Heart right ventricle (tissue), 16 donors: ENCODE data around the gene FBXO38. TPM values are rescaled to one million over a fixed set of nuclear protein-coding genes. Genes with fewer than 3 reads are reported as not detected.

Experiments
- ATAC-seq, 8 donors: fragments of 200-7000 bp; cut with Tn5 transposase; one replicate each; pipeline ENCODE4 v1.9.1; 2020; ENCODE audit warnings: mild to moderate bottlenecking in 8 of 8, moderate library complexity in 8 of 8, moderate number of reproducible peaks in 1 of 8
- DNase-seq, 2 donors: peaks; one replicate each; pipeline ENCODE4 v3.0.0-alpha.2; 2020
- H3K27ac ChIP-seq, 10 donors: fragments of 200-600 bp; sonication (generic) in 2 of 10; one replicate each; pipeline versions ENCODE4 v1.5.0 to v1.8.0; 2020 to 2022; ENCODE audit warnings: mild to moderate bottlenecking in 3 of 10
- H3K27me3 ChIP-seq, 7 donors: fragments of 200-600 bp; one replicate each; pipeline ENCODE4 v1.8.0; 2021 to 2022; ENCODE audit warnings: mild to moderate bottlenecking in 2 of 7
- H3K36me3 ChIP-seq, 9 donors: fragments of 200-600 bp; sonication (generic) in 1 of 9; one replicate each; pipeline versions ENCODE4 v1.5.0 to v1.8.0; 2020 to 2022; ENCODE audit warnings: mild to moderate bottlenecking in 2 of 9
- H3K4me1 ChIP-seq, 9 donors: fragments of 200-600 bp; sonication (generic) in 1 of 9; one replicate each; pipeline versions ENCODE4 v1.5.0 to v1.8.0; 2020 to 2022; ENCODE audit warnings: mild to moderate bottlenecking in 4 of 9
- H3K4me3 ChIP-seq, 10 donors: fragments of 200-600 bp; sonication (generic) in 2 of 10; one replicate each; pipeline versions ENCODE4 v1.5.0 to v1.8.0; 2020 to 2022; ENCODE audit warnings: mild to moderate bottlenecking in 7 of 10, moderate library complexity in 2 of 10
- H3K9me3 ChIP-seq, 11 donors: fragments of 200-600 bp in 10 of 11; sonication (generic) in 2 of 11; one replicate each; pipeline versions ENCODE4 v1.5.0 to v1.8.0; 2013 to 2022; ENCODE audit warnings: mild to moderate bottlenecking in 2 of 11, control low read depth in 1 of 11, moderate library complexity in 1 of 11
- CTCF ChIP-seq, 9 donors: fragments of 200-600 bp; sonication (generic) in 2 of 9; IDR thresholded peaks; one replicate each; pipeline versions ENCODE4 v1.5.0 to v1.8.0; 2021 to 2022; ENCODE audit warnings: antibody characterized with exemption in 9 of 9, mild to moderate bottlenecking in 5 of 9, moderate library complexity in 1 of 9
- WGBS, 2 donors: extraction: QIAGEN DNeasy Blood & Tissue Kit; methylation state at CpG; one replicate each; pipeline ENCODE4 v1.1.7; 2013; ENCODE audit warnings: inconsistent platforms in 1 of 2; 5-methylcytosine and 5-hydroxymethylcytosine counted together
- intact Hi-C, 10 donors: fragments of 100-400 bp; cut with DNase I; formaldehyde crosslinking; loops; one replicate each; pipeline versions ENCODE4 v1.11.1 to v1.14.2; 2022
- polyA plus RNA-seq, 2 donors: library from polyadenylated mRNA; stranded (reverse); fragments of 200-250 nt; gene quantifications; one replicate each; pipeline ENCODE4 v1.2.3, GENCODE V29; 2013
- total RNA-seq, 10 donors: library from RNA; stranded (reverse); fragmentation: NEBNext Ultra II Directional in 3 of 10; extraction: Animal tissue kit (Norgen Biotek cat#: 25700) in 3 of 10; gene quantifications; one replicate each; pipeline versions ENCODE4 v1.2.1 to v1.2.4, GENCODE V29; 2021 to 2023
- donor health status: Arrhythmogenic right ventricular cardiomyopathy.
- donor health status: ischemic (EF 13 %, LVEDD 7.1; RV severe dilation, severe dysfunction).
- donor health status: healthy with polysubstance abuse.
- donor health status: DM: no; HTN: yes; CAD: no.
- donor health status: DM: no; HTN: no; CAD: no.
- donor health status: ischemic (EF 25% LVEDD 6.9; RV normal size, moderate dysfunction).
- donor health status: ischemic (EF 25% LVEDD 5.7; RV mildly dilated, moderate dysfunction).
- donor health status: healthy.
- donor health status: DM: yes; HTN: yes; CAD: no.
- donor health status: Ischemic cardiomyopathy.
- donor health status: ischemic (EF 35%, LVEDD 5.7; RV mildly dilated, moderate dysfunction).
- donor health status: nonischemic (EF 11% LVEDD 7.7; RV severe dilation, severe dysfunction).
- donor health status: DM: yes; HTN: yes; CAD: no.
- donor health status: PGD.
- donor health status: ischemic (EF 29% LVEDD 5.4; RV normal size, mild dysfunction).
- donor health status: nonischemic (EF 23%, LVEDD 6.1; RV moderate dilation, normal function).

FBXO38 gene
- total and polyA plus RNA-seq, 12 donors = 10.2 to 66.4 (median 46.6) TPM

DNA sequence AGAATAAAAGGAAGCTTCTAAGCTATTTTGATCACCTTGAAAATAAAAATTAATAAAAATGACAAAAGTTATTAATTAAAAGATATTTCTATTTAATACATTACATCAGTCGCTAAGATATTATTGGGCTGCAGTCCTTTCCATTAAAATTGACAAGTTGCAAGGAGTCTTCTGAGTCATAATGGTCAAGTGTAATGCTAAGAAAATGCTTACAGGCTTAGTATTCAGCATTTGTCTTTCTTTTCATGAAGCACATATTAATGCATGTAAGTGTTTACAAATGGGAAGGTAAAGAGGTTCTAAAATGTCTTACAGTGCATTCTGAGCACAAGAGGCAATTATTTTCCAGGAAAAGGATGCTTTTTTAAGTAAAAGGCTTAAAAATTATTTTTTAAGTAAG is 31.1 kb upstream of the FBXO38 start:
- intact Hi-C loops = loop anchor here in 1 of 10 donors (10.0 kb wide), 1 partner anchor 48 kb away; no protein-coding TSS in a partner anchor
- Histone ChIP-seq H3K27me3 (no peaks in the 10 kb centered on the region), H3K4me1 (no peaks in the 10 kb centered on the region), H3K36me3 (peaks cover 0 to 9% (median 0%) of the 10 kb centered on the region in 9 donors), H3K4me3 (no peak overlapping the region), H3K27ac (no peak overlapping the region), H3K9me3 (peaks cover 0 to 4% (median 0%) of the 10 kb centered on the region in 11 donors)
- WGBS, 2 donors = 51 to 92% methylated on average over 1 of the region's 1 CpG
- no peak for TF ChIP-seq CTCF (IDR thresholded peaks at IDR 0.05)
- no peak for ATAC-seq
- DNase-seq = no peak

DNA sequence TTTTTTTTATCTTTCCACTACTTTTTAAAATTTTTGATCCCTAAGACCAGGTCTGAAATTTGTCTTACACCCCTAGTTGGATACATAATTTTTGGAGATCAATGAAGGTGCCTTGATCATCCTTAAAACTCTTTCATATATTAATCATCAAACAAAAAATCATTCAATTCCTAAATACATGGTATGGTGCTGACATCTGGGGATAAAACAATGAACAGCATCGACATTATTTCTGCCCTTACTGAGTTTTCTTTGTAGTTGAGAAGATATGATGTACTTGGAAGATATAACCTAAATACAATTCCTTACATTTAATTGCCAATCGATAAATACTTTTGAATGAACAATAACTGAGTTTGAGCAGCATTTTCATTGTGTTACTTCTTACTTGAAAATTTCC is 30.1 kb upstream of the FBXO38 start:
- peaks cover 0 to 4% (median 0%) of the 10 kb centered on the region in 11 donors for H3K9me3 ChIP-seq
- no peaks in the 10 kb centered on the region for H3K4me1 ChIP-seq
- intact Hi-C loops = loop anchor here in 1 of 10 donors (10.0 kb wide), 1 partner anchor 49 kb away; no protein-coding TSS in a partner anchor
- TF ChIP-seq CTCF (IDR thresholded peaks at IDR 0.05) = no peak
- DNase-seq (no peak), ATAC-seq (no peak)
- H3K4me3 ChIP-seq = no peak overlapping the region
- no peak overlapping the region for H3K27ac ChIP-seq
- 87 to 94% methylated on average over 2 of the region's 2 CpGs for WGBS, 2 donors
- H3K36me3 ChIP-seq = peaks cover 0 to 9% (median 0%) of the 10 kb centered on the region in 9 donors
- no peaks in the 10 kb centered on the region for H3K27me3 ChIP-seq

DNA sequence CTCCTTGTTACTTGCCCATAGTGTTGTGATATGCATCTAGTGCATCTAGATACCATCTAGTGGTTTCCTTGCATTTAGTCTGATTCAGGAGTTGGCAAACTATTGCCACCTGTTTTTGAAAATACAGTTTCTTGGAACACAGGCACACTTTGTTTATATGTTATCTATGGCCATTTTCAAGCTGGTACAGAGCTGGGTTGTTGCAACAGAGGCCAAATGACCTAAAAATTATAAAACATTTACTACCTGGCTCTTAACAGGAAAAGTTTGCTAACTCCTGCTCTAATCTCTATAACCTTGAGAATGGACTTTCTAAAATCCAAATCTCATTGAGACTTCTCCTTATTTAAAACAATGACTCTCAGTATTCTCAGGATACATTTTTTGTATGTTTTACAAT is 19.4 kb upstream of the FBXO38 start:
- Histone ChIP-seq H3K9me3 (peaks cover 0 to 19% (median 2%) of the 10 kb centered on the region in 11 donors), H3K4me3 (no peak overlapping the region), H3K27ac (no peak overlapping the region), H3K36me3 (no peaks in the 10 kb centered on the region), H3K4me1 (peaks cover 0 to 5% (median 0%) of the 10 kb centered on the region in 9 donors), H3K27me3 (no peaks in the 10 kb centered on the region)
- TF ChIP-seq CTCF (IDR thresholded peaks at IDR 0.05) = no peak
- DNase-seq = no peak
- intact Hi-C loops = no loop called here
- ATAC-seq = no peak

GRCh38 chr5:148368299-148368698 is 15.5 kb upstream of the FBXO38 start:
- no peak for TF ChIP-seq CTCF (IDR thresholded peaks at IDR 0.05)
- no peak for ATAC-seq
- no peak overlapping the region for H3K27ac ChIP-seq
- H3K4me3 ChIP-seq = no peak overlapping the region
- peaks cover 0 to 5% (median 0%) of the 10 kb centered on the region in 9 donors for H3K4me1 ChIP-seq
- intact Hi-C loops = no loop called here
- no peak for DNase-seq
- peaks cover 0 to 19% (median 2%) of the 10 kb centered on the region in 11 donors for H3K9me3 ChIP-seq
- no peaks in the 10 kb centered on the region for H3K27me3 ChIP-seq
- peaks cover 0 to 12% (median 0%) of the 10 kb centered on the region in 9 donors for H3K36me3 ChIP-seq
